ENCODE results near the gene PDC.
"Not testable (repeated sequence)": the region's sequence is repeated elsewhere in the genome, so short reads cannot be mapped to it uniquely, and the experiment has no call there.

The PDC gene

DNA sequence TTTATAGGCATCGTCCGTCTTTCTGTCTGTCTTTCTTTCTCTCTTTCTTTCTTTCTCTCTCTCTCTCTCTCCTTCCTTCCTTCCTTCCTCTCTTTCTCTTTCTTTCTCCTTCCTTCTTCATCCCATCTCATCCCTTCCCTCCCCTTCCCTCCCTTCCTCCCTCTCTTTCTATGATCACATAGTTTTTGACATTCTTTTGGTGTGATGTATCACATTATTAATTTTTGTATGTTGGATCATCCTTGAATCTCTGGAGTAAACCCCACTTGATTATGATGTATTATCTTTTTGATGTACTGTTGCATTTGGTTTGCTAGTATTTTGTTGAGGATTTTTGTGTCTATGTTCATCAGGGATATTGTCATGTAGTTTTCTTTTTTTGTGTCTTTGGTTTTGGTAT lies 59.5 kb downstream of the PDC start:
- DNase-seq (ENCODE audit: low read depth), result not testable (repeated sequence)
